Psoas muscle (tissue), 8 donors: ENCODE measurements around the gene NLGN1. TPM values are rescaled to one million over a fixed set of nuclear protein-coding genes. Genes with fewer than 3 reads are reported as not detected.

Source experiments
- ATAC-seq, 4 donors: fragments of 200-7000 bp; cut with Tn5 transposase; one replicate each; pipeline ENCODE4 v1.9.1; 2020; ENCODE audit warnings: moderate library complexity in 3 of 4, mild to moderate bottlenecking in 2 of 4
- DNase-seq, 2 donors: peaks; one replicate each; pipeline ENCODE4 v3.0.0-alpha.2; 2020
- H3K27ac ChIP-seq: fragments of 200-600 bp; one replicate; pipeline ENCODE4 v1.8.0; 2022
- H3K27me3 ChIP-seq, 3 donors: fragments of 200-600 bp in 1 of 3; one replicate each; pipeline versions ENCODE4 v1.6.1 to v1.8.0; 2013 to 2022; ENCODE audit warnings: low read length in 2 of 3, mild to moderate bottlenecking in 2 of 3, moderate library complexity in 1 of 3; ENCODE audit not compliant: insufficient read depth in 3 of 3
- H3K36me3 ChIP-seq, 2 donors: fragments of 200-600 bp in 1 of 2; one replicate each; pipeline versions ENCODE4 v1.6.1 to v1.8.0; 2013 to 2022; ENCODE audit warnings: low read depth in 1 of 2, mild to moderate bottlenecking in 1 of 2, moderate library complexity in 1 of 2; ENCODE audit not compliant: insufficient read depth in 1 of 2
- H3K4me1 ChIP-seq: fragments of 200-600 bp; one replicate; pipeline ENCODE4 v1.8.0; 2022
- H3K4me3 ChIP-seq: fragments of 200-600 bp; one replicate; pipeline ENCODE4 v1.8.0; 2022; ENCODE audit warnings: mild to moderate bottlenecking
- H3K9me3 ChIP-seq: fragments of 200-600 bp; one replicate; pipeline ENCODE4 v1.8.0; 2022
- CTCF ChIP-seq: fragments of 200-600 bp; IDR thresholded peaks from one replicate; pipeline ENCODE4 v1.8.0; 2022; ENCODE audit warnings: antibody characterized with exemption
- WGBS, 3 donors: extraction: QIAGEN DNeasy Blood & Tissue Kit; methylation state at CpG; one replicate each; pipeline versions ENCODE4 v1.1.6 to v1.1.7; 2013; 5-methylcytosine and 5-hydroxymethylcytosine counted together
- intact Hi-C, 2 donors: fragments of 100-400 bp; cut with DNase I; formaldehyde crosslinking; loops; one replicate each; pipeline versions ENCODE4 v1.11.0 to v1.14.2; 2022
- polyA plus RNA-seq, 3 donors: library from polyadenylated mRNA; stranded (reverse); fragments of 200-250 nt; gene quantifications; one replicate each; pipeline ENCODE4 v1.2.3, GENCODE V29; 2013
- total RNA-seq, 4 donors: library from RNA; stranded (reverse); fragmentation: NEBNext Ultra II Directional in 2 of 4; extraction: Animal tissue kit (Norgen Biotek cat#: 25700) in 2 of 4; gene quantifications; one replicate each; pipeline versions ENCODE4 v1.2.1 to v1.2.4, GENCODE V29; 2021 to 2023
- donor health status: healthy with polysubstance abuse.
- donor health status: DM: no; HTN: no; CAD: no; lungs with moderate emphysema.
- donor health status: Bipolar disorder and iron deficiency.
- donor health status: healthy.
- donor health status: DM: yes; HTN: yes; CAD: no.
- donor health status: DM: no; HTN: no; CAD: no.
- donor health status: DM: no; HTN: no; CAD: no.
- donor health status: DM: yes; HTN: yes; CAD: no.

Gene NLGN1
- total and polyA plus RNA-seq, 7 donors, result 0.04 to 1.0 (median 0.54) TPM

GRCh38 chr3:173635826-173636225 lies 238.3 kb downstream of the NLGN1 start:
- no peak for TF ChIP-seq CTCF
- Histone ChIP-seq H3K9me3 (no peaks in the 10 kb centered on the region), H3K36me3 (no peaks in the 10 kb centered on the region), H3K27me3 (no peaks in the 10 kb centered on the region), H3K4me1 (no peaks in the 10 kb centered on the region), H3K27ac (no peak overlapping the region), H3K4me3 (no peak overlapping the region)
- 83% methylated on average over 6 of the region's 6 CpGs for WGBS, 3 donors
- intact Hi-C loops, result no loop called here
- no peak for DNase-seq
- no peak for ATAC-seq

- Histone ChIP-seq H3K36me3 (no peaks in the 10 kb centered on the region), H3K9me3 (no peaks in the 10 kb centered on the region), H3K27me3 (no peaks in the 10 kb centered on the region), H3K4me3 (no peak overlapping the region), H3K4me1 (no peaks in the 10 kb centered on the region), H3K27ac (no peak overlapping the region)
- TF ChIP-seq CTCF, result no peak
- intact Hi-C loops, result no loop called here
- DNase-seq, result no peak
- WGBS, 3 donors, result 20 to 34% (median 28%) methylated on average over 2 of the region's 2 CpGs
- ATAC-seq, result no peak
These were observed 241.6 kb downstream of the NLGN1 start for GRCh38 chr3:173639098-173639497.

GRCh38 chr3:173641696-173642095 lies 244.2 kb downstream of the NLGN1 start:
- H3K27me3 ChIP-seq, result no peaks in the 10 kb centered on the region
- TF ChIP-seq CTCF, result no peak
- intact Hi-C loops, result no loop called here
- WGBS, 3 donors, result 94 to 99% (median 98%) methylated on average over 1 of the region's 1 CpG
- no peaks in the 10 kb centered on the region for H3K9me3 ChIP-seq
- no peaks in the 10 kb centered on the region for H3K4me1 ChIP-seq
- no peak overlapping the region for H3K4me3 ChIP-seq
- H3K36me3 ChIP-seq, result no peaks in the 10 kb centered on the region
- no peak overlapping the region for H3K27ac ChIP-seq
- DNase-seq (no peak), ATAC-seq (no peak)

GRCh38 chr3:173644086-173645082 lies 246.8 kb downstream of the NLGN1 start:
- Histone ChIP-seq H3K9me3 (no peaks in the 10 kb centered on the region), H3K4me1 (no peaks in the 10 kb centered on the region), H3K4me3 (no peak overlapping the region), H3K27me3 (no peaks in the 10 kb centered on the region), H3K36me3 (no peaks in the 10 kb centered on the region), H3K27ac (no peak overlapping the region)
- TF ChIP-seq CTCF, result no peak
- WGBS, 3 donors, result 96 to 97% (median 96%) methylated on average over 13 of the region's 13 CpGs
- intact Hi-C loops, result no loop called here
- no peak for ATAC-seq
- DNase-seq, result no peak
